ENCODE measurements around the gene LSM5.

LSM5 gene

DNA sequence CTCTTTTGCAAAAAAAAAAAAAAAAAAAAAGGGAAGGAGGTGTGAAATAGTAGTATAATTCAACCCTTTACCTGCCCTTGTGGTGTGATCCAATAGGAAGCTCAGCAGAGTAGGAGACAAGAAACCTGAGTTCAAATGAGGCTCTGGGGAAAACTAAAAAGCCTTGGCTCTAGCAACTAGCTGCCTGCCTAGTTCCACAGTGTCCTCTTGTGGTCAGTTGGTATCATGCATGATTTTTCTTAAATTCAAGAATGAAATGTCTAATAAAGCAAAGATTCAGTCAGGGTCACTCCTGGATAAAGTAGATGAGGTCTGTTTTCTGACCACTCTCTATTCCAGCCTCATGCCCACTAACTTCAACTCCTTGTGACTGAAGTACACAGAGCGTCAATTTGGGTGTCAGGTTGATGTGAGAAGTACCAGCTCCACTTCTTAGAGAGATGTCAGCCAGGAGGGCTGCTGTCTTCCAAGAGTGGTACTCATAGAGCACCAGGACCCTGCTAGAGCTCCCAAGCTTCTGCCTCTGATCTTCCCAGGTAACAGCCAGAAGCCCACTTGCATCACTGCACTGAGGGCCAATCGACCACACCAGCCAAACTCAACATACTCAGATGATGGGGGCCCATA is 10.5 kb downstream of the LSM5 start:
- H3K27me3 ChIP-seq (ENCODE audit: insufficient read depth, low read depth, severe bottlenecking) = no peaks in the 10 kb centered on the region
- no peak overlapping the region for H3K27ac ChIP-seq
- H3K4me3 ChIP-seq (ENCODE audit: low read depth, low read length) = no peak overlapping the region
- no peaks in the 10 kb centered on the region for H3K36me3 ChIP-seq
- no peaks in the 10 kb centered on the region for H3K9me3 ChIP-seq (ENCODE audit: severe bottlenecking)
- TF ChIP-seq, protein P1, sequence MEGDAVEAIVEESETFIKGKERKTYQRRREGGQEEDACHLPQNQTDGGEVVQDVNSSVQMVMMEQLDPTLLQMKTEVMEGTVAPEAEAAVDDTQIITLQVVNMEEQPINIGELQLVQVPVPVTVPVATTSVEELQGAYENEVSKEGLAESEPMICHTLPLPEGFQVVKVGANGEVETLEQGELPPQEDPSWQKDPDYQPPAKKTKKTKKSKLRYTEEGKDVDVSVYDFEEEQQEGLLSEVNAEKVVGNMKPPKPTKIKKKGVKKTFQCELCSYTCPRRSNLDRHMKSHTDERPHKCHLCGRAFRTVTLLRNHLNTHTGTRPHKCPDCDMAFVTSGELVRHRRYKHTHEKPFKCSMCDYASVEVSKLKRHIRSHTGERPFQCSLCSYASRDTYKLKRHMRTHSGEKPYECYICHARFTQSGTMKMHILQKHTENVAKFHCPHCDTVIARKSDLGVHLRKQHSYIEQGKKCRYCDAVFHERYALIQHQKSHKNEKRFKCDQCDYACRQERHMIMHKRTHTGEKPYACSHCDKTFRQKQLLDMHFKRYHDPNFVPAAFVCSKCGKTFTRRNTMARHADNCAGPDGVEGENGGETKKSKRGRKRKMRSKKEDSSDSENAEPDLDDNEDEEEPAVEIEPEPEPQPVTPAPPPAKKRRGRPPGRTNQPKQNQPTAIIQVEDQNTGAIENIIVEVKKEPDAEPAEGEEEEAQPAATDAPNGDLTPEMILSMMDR (IDR thresholded peaks at IDR 0.05; ENCODE audit: low read depth, low read length) = peak; percentile 91
- peak; percentile 45 for DNase-seq

DNA sequence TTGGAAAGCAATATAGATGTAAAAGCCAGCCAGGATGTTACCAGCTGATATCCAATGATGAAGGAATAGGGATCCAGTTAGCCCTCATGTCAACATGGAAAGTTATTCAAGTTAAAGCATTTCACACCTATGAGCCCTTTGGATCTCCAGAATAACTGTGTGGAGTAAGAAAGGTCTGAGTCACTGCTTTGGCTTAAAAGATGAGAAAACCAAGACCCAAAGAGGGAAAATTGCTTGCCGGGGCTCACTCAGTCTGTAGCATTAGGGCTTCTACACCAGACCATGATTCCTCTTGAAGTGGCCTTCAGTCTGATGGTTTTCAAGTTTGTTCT is 12.6 kb downstream of the LSM5 start:
- Histone ChIP-seq H3K4me3 (ENCODE audit: low read depth, low read length) (no peak overlapping the region), H3K27ac (no peak overlapping the region), H3K36me3 (no peaks in the 10 kb centered on the region), H3K27me3 (ENCODE audit: insufficient read depth, low read depth, severe bottlenecking) (no peaks in the 10 kb centered on the region), H3K9me3 (ENCODE audit: severe bottlenecking) (no peaks in the 10 kb centered on the region)
- TF ChIP-seq, protein P1 (IDR thresholded peaks at IDR 0.05; ENCODE audit: low read depth, low read length) = no peak
- DNase-seq = no peak

DNA sequence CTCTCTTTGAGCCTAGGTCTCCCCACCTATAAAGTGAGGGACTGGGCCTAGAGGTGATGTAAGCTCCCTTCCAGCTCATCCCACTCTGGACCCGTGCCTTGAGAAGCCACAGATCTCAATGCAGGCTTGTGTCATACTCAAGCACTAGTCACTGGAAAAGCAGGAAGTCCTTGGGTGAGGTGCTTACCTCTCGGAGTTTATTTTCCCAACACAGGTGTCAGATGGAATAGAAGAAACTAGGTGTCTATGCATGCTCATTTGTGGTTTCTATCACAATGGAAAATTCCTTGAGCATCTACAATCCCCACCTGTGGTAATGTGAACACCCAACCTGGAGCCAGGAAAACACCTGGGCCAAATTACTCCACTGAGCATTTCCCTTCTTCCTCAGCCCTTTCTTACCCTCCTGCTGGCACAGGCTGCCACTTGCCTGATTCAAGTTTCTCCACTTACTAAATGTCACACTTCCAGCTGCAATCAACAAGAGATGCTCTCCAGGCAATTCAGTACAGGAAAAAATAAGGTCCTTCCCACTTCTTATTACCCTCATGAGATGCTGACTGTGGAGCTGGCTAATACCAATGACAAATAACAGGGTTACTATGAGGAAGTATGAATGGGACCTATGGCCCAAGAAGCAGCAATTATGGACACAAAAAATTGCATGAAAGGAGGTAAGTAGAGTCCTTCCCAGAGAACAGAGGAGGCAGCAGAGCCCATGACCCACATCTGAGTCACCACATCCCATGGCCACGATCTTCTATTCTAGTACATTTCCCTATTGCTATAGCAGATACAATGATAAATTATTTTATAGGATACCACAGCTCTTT is 13.1 kb downstream of the LSM5 start:
- Histone ChIP-seq H3K9me3 (ENCODE audit: severe bottlenecking) (no peaks in the 10 kb centered on the region), H3K4me3 (ENCODE audit: low read depth, low read length) (no peak overlapping the region), H3K27ac (no peak overlapping the region), H3K27me3 (ENCODE audit: insufficient read depth, low read depth, severe bottlenecking) (no peaks in the 10 kb centered on the region), H3K36me3 (no peaks in the 10 kb centered on the region)
- TF ChIP-seq, protein P1 (IDR thresholded peaks at IDR 0.05; ENCODE audit: low read depth, low read length) = no peak
- DNase-seq = no peak

DNA sequence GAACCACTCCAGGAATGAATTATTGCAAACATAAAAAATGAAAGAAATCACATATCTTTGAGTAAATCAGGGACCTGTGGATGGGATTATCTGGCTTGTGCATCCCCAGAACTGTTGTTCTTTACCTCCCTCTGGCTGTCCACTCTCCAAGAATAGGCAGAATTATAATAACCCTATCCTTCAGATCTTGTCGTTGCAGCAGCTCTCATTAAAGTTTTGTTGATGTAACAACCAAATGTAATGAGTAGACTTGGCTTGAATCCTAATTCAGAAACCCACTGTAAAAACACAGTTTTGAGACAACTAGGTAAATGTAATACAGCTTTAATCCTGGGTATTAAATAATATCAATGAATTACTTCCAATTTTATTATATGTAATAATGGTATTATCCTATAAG is 16.2 kb downstream of the LSM5 start:
- no peak overlapping the region for H3K4me3 ChIP-seq (ENCODE audit: low read depth, low read length)
- no peaks in the 10 kb centered on the region for H3K36me3 ChIP-seq
- no peaks in the 10 kb centered on the region for H3K9me3 ChIP-seq (ENCODE audit: severe bottlenecking)
- H3K27me3 ChIP-seq (ENCODE audit: insufficient read depth, low read depth, severe bottlenecking) = no peaks in the 10 kb centered on the region
- no peak for DNase-seq
- TF ChIP-seq, protein P1 (IDR thresholded peaks at IDR 0.05; ENCODE audit: low read depth, low read length) = no peak
- H3K27ac ChIP-seq = no peak overlapping the region

DNA sequence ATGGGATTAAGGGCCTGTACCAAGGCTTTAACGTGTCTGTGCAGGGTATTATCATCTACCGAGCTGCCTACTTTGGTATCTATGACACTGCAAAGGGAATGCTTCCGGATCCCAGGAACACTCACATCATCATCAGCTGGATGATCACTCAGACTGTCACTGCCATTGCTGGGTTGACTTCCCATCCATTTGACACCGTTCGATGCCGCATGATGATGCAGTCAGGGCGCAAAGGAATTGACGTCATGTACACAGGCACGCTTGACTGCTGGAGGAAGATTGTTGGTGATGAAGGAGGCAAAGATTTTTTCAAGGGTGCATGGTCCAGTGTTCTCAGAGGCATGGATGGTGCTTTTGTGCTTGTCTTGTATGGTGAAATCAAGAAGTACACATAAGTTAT is 18.2 kb downstream of the LSM5 start:
- Histone ChIP-seq H3K27ac (no peak overlapping the region), H3K27me3 (ENCODE audit: insufficient read depth, low read depth, severe bottlenecking) (no peaks in the 10 kb centered on the region), H3K36me3 (no peaks in the 10 kb centered on the region), H3K9me3 (ENCODE audit: severe bottlenecking) (no peaks in the 10 kb centered on the region), H3K4me3 (ENCODE audit: low read depth, low read length) (no peak overlapping the region)
- no peak for DNase-seq
- TF ChIP-seq, protein P1 (IDR thresholded peaks at IDR 0.05; ENCODE audit: low read depth, low read length) = no peak
